ENCODE data around the gene PIP5K1A.

PIP5K1A gene

DNA sequence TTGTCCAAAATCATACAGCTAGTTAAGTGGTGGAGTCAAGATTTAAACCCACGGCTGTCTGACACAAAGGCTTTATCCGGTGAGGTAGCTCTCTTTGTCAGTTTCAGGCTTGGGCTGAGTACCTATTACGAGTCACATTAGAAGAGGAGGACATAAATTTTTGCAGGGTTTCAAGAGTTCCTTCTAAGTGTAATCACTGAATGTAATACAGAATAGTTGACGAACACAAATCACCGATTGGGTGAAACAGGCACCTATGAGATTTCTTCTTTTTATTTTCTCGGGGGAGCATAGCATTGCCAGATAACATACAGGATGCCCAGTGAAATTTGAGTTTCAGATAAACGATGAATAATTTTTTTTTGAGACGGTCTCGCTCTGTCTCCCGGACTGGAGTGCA, 57.0 kb downstream of the PIP5K1A start:
- TF ChIP-seq, protein P1, sequence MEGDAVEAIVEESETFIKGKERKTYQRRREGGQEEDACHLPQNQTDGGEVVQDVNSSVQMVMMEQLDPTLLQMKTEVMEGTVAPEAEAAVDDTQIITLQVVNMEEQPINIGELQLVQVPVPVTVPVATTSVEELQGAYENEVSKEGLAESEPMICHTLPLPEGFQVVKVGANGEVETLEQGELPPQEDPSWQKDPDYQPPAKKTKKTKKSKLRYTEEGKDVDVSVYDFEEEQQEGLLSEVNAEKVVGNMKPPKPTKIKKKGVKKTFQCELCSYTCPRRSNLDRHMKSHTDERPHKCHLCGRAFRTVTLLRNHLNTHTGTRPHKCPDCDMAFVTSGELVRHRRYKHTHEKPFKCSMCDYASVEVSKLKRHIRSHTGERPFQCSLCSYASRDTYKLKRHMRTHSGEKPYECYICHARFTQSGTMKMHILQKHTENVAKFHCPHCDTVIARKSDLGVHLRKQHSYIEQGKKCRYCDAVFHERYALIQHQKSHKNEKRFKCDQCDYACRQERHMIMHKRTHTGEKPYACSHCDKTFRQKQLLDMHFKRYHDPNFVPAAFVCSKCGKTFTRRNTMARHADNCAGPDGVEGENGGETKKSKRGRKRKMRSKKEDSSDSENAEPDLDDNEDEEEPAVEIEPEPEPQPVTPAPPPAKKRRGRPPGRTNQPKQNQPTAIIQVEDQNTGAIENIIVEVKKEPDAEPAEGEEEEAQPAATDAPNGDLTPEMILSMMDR (IDR thresholded peaks at IDR 0.05), result no peak
- Mint-ChIP-seq H3K36me3 (ENCODE audit: low read depth) (peaks cover 17% of the 10 kb centered on the region), H3K27me3 (ENCODE audit: low read depth, poor library complexity) (peaks cover 3% of the 10 kb centered on the region), H3K9me3 (peaks cover 4% of the 10 kb centered on the region), H3K27ac (peak overlapping the region; percentile 66), H3K4me3 (peak overlapping the region; percentile 90), H3K4me1 (peaks cover 17% of the 10 kb centered on the region)
- no peak for DNase-seq

DNA sequence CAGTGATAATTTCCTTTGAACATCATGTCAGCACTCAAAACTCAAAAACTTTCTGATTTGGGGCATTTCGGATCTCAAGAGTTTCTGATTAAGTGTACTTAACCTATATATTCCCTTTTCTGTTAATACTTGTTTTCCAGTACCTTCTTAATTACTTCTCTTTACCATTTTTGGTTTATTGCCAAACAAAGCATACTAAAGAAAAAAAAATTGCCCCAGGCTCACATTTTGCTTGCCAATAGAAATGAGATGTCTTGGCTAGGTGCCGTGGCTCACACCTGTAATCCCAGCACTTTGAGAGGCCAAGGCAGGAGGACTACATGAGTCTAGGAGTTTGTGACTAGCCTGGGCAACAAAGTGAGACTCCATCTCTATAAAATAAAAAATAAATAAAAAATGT, 61.0 kb downstream of the PIP5K1A start:
- H3K4me1 Mint-ChIP-seq, result peaks cover 17% of the 10 kb centered on the region
- peaks cover 3% of the 10 kb centered on the region for H3K27me3 Mint-ChIP-seq (ENCODE audit: low read depth, poor library complexity)
- peaks cover 28% of the 10 kb centered on the region for H3K36me3 Mint-ChIP-seq (ENCODE audit: low read depth)
- DNase-seq, result no peak
- H3K9me3 Mint-ChIP-seq, result peaks cover 3% of the 10 kb centered on the region
- TF ChIP-seq, protein P1 (IDR thresholded peaks at IDR 0.05), result no peak
- H3K27ac Mint-ChIP-seq, result no peak overlapping the region
- H3K4me3 Mint-ChIP-seq, result no peak overlapping the region

DNA sequence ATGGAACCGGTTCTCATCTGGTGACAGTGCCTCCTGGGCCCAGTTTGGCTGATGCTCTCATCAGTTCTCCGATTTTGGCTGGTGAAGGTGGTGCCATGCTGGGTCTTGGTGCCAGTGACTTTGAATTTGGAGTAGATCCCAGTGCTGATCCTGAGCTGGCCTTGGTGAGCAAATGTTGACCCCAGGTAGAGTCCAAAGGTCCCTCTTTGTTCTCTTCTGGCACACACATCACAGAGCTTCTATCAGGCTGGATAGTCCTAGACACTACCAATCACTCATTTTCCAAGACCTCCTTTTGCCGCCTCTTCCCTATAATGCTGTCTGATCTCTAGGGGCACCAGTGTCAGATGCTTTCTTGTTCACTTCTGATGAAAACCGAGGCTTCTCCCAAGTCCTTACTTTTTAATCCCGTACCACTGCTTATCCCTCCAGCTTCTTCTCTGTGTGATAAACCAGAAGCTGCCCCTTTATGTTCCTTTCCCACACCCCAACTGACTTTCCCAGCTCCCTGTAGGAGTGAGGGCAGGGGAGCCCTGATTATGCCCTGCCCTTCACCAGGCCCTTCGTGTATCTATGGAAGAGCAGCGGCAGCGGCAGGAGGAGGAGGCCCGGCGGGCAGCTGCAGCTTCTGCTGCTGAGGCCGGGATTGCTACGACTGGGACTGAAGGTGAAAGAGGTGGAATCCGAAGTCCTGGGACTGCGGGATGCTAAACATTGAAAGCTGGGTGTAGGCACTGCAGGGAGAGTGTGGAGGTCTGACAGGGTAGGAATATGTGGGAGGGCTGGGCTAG, 67.3 kb downstream of the PIP5K1A start:
- peak overlapping the region; percentile 32 for H3K27ac Mint-ChIP-seq
- H3K4me1 Mint-ChIP-seq, result no peaks in the 10 kb centered on the region

DNA sequence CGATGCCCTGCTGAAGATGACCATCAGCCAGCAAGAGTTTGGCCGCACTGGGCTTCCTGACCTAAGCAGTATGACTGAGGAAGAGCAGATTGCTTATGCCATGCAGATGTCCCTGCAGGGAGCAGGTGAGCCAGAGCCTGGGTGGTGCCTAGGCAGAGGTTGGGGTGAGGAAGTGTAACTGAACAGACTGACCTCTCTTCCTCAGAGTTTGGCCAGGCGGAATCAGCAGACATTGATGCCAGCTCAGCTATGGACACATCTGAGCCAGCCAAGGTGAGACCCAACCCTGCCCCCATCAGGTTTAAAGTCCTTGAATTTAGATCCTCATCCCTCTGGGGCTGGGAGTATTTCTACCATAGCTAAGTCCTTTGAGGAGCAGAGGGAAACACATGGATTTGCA, 68.0 kb downstream of the PIP5K1A start:
- no peak overlapping the region for H3K27ac Mint-ChIP-seq
- H3K36me3 Mint-ChIP-seq (ENCODE audit: low read depth), result peaks cover 66% of the 10 kb centered on the region

More for the DNA sequence above, 67.3 kb downstream of the PIP5K1A start:
- no peak for DNase-seq
- Mint-ChIP-seq H3K27me3 (ENCODE audit: low read depth, poor library complexity) (peaks cover 3% of the 10 kb centered on the region), H3K36me3 (ENCODE audit: low read depth) (peaks cover 64% of the 10 kb centered on the region), H3K9me3 (no peaks in the 10 kb centered on the region), H3K4me3 (no peak overlapping the region)
- TF ChIP-seq, protein P1 (IDR thresholded peaks at IDR 0.05), result no peak

DNA sequence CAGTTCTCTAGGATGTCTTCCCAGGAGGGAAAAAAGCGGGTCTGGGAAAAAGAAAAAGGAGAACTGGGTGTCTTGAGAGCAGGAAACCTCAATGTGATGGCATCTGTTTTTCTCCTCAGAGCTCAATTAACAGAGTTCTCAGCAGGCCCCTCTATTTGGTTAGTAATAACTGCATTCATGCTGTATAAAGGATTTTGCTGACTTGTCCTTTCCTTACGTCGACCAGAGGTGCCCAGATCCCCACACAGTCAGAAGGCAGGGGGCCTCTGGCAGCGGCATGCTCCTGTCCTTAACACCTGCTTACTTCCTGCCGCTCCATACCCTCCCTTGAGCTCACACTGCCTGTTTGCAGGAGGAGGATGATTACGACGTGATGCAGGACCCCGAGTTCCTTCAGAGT, 68.5 kb downstream of the PIP5K1A start:
- Mint-ChIP-seq H3K4me1 (no peaks in the 10 kb centered on the region), H3K27me3 (ENCODE audit: low read depth, poor library complexity) (peaks cover 3% of the 10 kb centered on the region), H3K27ac (no peak overlapping the region), H3K36me3 (ENCODE audit: low read depth) (peaks cover 71% of the 10 kb centered on the region), H3K4me3 (no peak overlapping the region), H3K9me3 (no peaks in the 10 kb centered on the region)
- TF ChIP-seq, protein P1 (IDR thresholded peaks at IDR 0.05), result no peak
- DNase-seq, result no peak

More for the DNA sequence above, 68.0 kb downstream of the PIP5K1A start:
- no peak overlapping the region for H3K4me3 Mint-ChIP-seq
- peaks cover 3% of the 10 kb centered on the region for H3K27me3 Mint-ChIP-seq (ENCODE audit: low read depth, poor library complexity)
- no peaks in the 10 kb centered on the region for H3K9me3 Mint-ChIP-seq
- no peak for DNase-seq
- H3K4me1 Mint-ChIP-seq, result no peaks in the 10 kb centered on the region
- TF ChIP-seq, protein P1 (IDR thresholded peaks at IDR 0.05), result no peak

DNA sequence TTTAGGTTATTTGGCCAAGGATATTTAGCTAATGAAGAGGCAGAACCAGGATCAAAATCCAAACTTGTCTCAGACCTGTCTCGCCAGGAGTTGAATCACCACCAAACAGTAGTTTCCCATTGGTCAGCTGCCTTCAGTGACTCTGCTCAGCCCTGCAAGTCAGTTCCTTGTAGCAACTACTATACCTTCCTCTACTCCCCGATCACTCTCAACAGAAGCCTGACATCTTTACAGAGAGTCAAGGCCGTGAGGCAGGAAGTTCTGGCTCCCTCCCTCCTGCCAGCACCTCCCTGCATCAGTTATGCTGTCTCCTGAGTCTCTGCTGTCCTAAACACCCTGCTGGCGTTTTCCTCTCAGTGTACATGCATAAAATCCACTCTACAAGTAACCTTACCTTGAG, 69.4 kb downstream of the PIP5K1A start:
- no peak for DNase-seq
- Mint-ChIP-seq H3K4me3 (no peak overlapping the region), H3K9me3 (no peaks in the 10 kb centered on the region), H3K27ac (peak overlapping the region; percentile 88), H3K36me3 (ENCODE audit: low read depth) (peaks cover 68% of the 10 kb centered on the region), H3K27me3 (ENCODE audit: low read depth, poor library complexity) (peaks cover 3% of the 10 kb centered on the region), H3K4me1 (no peaks in the 10 kb centered on the region)
- TF ChIP-seq, protein P1 (IDR thresholded peaks at IDR 0.05), result no peak

All from nephron progenitor cell (in vitro differentiated cells).